Endothelial cell of umbilical vein (primary cell): Measurements from ENCODE around the gene ULBP1. TPM values are rescaled to one million over a fixed set of nuclear protein-coding genes. Genes with fewer than 3 reads are reported as not detected.
"Not testable (repeated sequence)": the region's sequence is repeated elsewhere in the genome, so short reads cannot be mapped to it uniquely, and the experiment has no call there.

ENCODE experiments used
- BruUV-seq: library from RNA; stranded (reverse); fragments of 400-500 nt; replicated peaks from 2 replicates; lab custom pipeline; 2021; lab: Mats Ljungman, UMichigan
- CTCF ChIA-PET: fragments of 300-600, 350-600 bp; sonication (Branson Sonifier 250); formaldehyde crosslinking; loops from one replicate; lab custom pipeline; 2021; ENCODE audit warnings: antibody characterized with exemption, inconsistent platforms; lab: Charles Lee
- POLR2A ChIA-PET: fragments of 300-600, 350-600 bp; sonication (Branson Sonifier 250); formaldehyde crosslinking; loops from one replicate; lab custom pipeline; 2021; ENCODE audit warnings: antibody characterized with exemption, inconsistent platforms; lab: Charles Lee
- DNase-seq: peaks from one replicate; pipeline ENCODE4 v3.0.0-alpha.2; 2011; ENCODE audit warnings: low read depth, low spot score
- FAIRE-seq: peaks from 2 replicates; lab custom pipeline; 2011; peaks lifted over from hg19 to GRCh38; lab: Jason Lieb, UNC
- H2AFZ ChIP-seq: 2 replicates; pipeline ENCODE4 v1.6.0; 2012; ENCODE audit warnings: low read depth, low read length, control low read depth, inconsistent platforms
- H3K27ac ChIP-seq: 2 replicates; pipeline ENCODE4 v1.5.1; 2011; ENCODE audit warnings: low read depth, mild to moderate bottlenecking, control low read depth, low read length, moderate library complexity; ENCODE audit not compliant: insufficient read depth
- H3K27me3 ChIP-seq, 2 experiments: 2 replicates each; pipeline versions ENCODE4 v1.6.0 to v1.6.1; 2011; ENCODE audit warnings: low read length in 2 of 2, mixed read lengths in 1 of 2; ENCODE audit not compliant: control insufficient read depth in 2 of 2, insufficient read depth in 2 of 2
- H3K36me3 ChIP-seq, 2 experiments: 2 replicates in 1 of 2; 3 replicates in 1 of 2; pipeline ENCODE4 v1.5.1; 2011; ENCODE audit warnings: low read length in 2 of 2, mild to moderate bottlenecking in 1 of 2, moderate library complexity in 1 of 2; ENCODE audit not compliant: control insufficient read depth in 2 of 2, insufficient read depth in 2 of 2; ENCODE audit errors: extremely low read depth in 1 of 2
- H3K4me1 ChIP-seq: 3 replicates; pipeline ENCODE4 v1.5.1; 2011; ENCODE audit warnings: mild to moderate bottlenecking, low read length; ENCODE audit not compliant: control insufficient read depth, insufficient read depth; ENCODE audit errors: extremely low read depth
- H3K4me2 ChIP-seq: 2 replicates; pipeline ENCODE4 v1.6.1; 2011; ENCODE audit warnings: low read length, control low read depth, mixed read lengths; ENCODE audit not compliant: insufficient read depth
- H3K4me3 ChIP-seq, 3 experiments: fragments of 200-600 bp in 1 of 3; sonication (generic), shearing (Covaris generic) in 1 of 3; replicated peaks in 1 of 3; 2 replicates each; pipeline ENCODE4 v1.5.1; 2011 to 2016; ENCODE audit warnings: control low read depth in 3 of 3, low read length in 3 of 3, mild to moderate bottlenecking in 2 of 3, inconsistent platforms in 1 of 3, low read depth in 1 of 3, moderate library complexity in 1 of 3; ENCODE audit not compliant: insufficient read depth in 1 of 3
- H3K79me2 ChIP-seq: 2 replicates; pipeline ENCODE4 v1.6.0; 2012; ENCODE audit warnings: low read length, inconsistent platforms; ENCODE audit not compliant: control insufficient read depth, insufficient read depth
- H3K9ac ChIP-seq: replicated peaks from 2 replicates; pipeline ENCODE3; 2011; ENCODE audit warnings: low read length, control low read depth; ENCODE audit not compliant: insufficient read depth; ENCODE audit errors: extremely low read depth
- H3K9me1 ChIP-seq: replicated peaks from 3 replicates; pipeline ENCODE4 v1.6.0; 2011; ENCODE audit warnings: mild to moderate bottlenecking, low read length; ENCODE audit not compliant: control insufficient read depth, insufficient read depth; ENCODE audit errors: extremely low read depth
- H3K9me3 ChIP-seq: replicated peaks from 2 replicates; pipeline ENCODE4 v1.5.1; 2012; ENCODE audit warnings: low read length, inconsistent platforms; ENCODE audit not compliant: control insufficient read depth, insufficient read depth
- H4K20me1 ChIP-seq: replicated peaks from 2 replicates; pipeline ENCODE3; 2011; ENCODE audit warnings: mild to moderate bottlenecking, low read length; ENCODE audit not compliant: control insufficient read depth, insufficient read depth; ENCODE audit errors: extremely low read depth
- dilution Hi-C: fragments of 300-500 bp; cut with MboI; formaldehyde crosslinking; loops from one replicate; pipeline ENCODE4 v1.15.0; 2019; ENCODE audit warnings: low sequenced_read_pairs; ENCODE audit not compliant: extremely low pct_ligation_motif_present
- intact Hi-C: fragments of 100-400 bp; cut with micrococcal nuclease; formaldehyde crosslinking; loops from one replicate; pipeline ENCODE4 v1.10.0; 2022
- polyA plus RNA-seq, 4 experiments: library from polyadenylated mRNA; depleted of rRNA in 3 of 4; stranded (reverse) in 3 of 4; unstranded in 1 of 4; fragments of >200 nt; gene quantifications; 2 replicates each; pipeline versions ENCODE4 v1.2.1 to v1.2.3, GENCODE V29; 2011 to 2012; ENCODE audit warnings: missing spikeins in 1 of 4
- total RNA-seq: library from RNA; stranded (reverse); gene quantifications from 2 replicates; pipeline ENCODE4 v1.2.3, GENCODE V29; 2021
- TF ChIP-seq, protein P1 (sequence below): IDR thresholded peaks from 2 replicates; pipeline ENCODE4 v1.6.1; 2011; ENCODE audit not compliant: insufficient read depth, insufficient read length

ULBP1 gene
- total and polyA plus RNA-seq, 2 donors (not counting 3 experiments of a cell fraction or from before 2014, with no cell fraction given): 0.33 to 1.4 TPM

DNA sequence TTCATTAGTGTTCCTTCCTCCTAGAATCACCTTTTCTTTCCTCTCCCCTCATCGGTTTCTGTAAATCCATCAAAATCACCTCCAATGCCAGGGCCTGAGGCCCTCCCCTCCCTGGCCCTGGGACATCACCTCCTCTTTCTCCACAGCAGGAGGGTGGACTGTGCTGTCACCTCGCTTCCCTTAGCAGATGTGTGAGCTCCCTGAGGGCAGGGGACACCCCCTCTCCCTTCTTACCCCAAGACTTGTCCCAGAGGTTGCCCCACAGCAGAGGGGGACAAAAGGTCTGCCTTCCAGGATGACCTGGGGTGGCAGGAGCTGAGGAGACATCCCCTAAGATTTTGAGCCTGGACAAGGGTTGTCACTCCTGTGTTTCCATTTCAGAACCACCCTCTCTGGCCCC, 5.9 kb downstream of the ULBP1 start:
- no peak overlapping the region for H3K4me2 ChIP-seq
- POLR2A ChIA-PET: no interaction called here
- CTCF ChIA-PET: interaction anchor here (1.0 kb wide), 1 partner anchor 119 kb away, joined by 3 read pairs; no protein-coding TSS in a partner anchor
- H4K20me1 ChIP-seq: no peaks in the 10 kb centered on the region
- TF ChIP-seq, protein P1, sequence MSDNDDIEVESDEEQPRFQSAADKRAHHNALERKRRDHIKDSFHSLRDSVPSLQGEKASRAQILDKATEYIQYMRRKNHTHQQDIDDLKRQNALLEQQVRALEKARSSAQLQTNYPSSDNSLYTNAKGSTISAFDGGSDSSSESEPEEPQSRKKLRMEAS: no peak
- no peak overlapping the region for H3K4me3 ChIP-seq
- no peaks in the 10 kb centered on the region for H3K79me2 ChIP-seq
- peaks cover 5% of the 10 kb centered on the region for H3K4me1 ChIP-seq
- no peak for DNase-seq
- H3K9me3 ChIP-seq: no peaks in the 10 kb centered on the region
- H3K9ac ChIP-seq: no peak overlapping the region
- dilution Hi-C loops (no loop called here), intact Hi-C loops (no loop called here)
- H2AFZ ChIP-seq: no peak overlapping the region
- H3K36me3 ChIP-seq: no peaks in the 10 kb centered on the region
- H3K9me1 ChIP-seq: no peaks in the 10 kb centered on the region
- peaks cover 10 to 29% of the 10 kb centered on the region in 2 experiments for H3K27me3 ChIP-seq
- no TSS peak for BruUV-seq
- FAIRE-seq: no peak
- H3K27ac ChIP-seq: no peak overlapping the region

DNA sequence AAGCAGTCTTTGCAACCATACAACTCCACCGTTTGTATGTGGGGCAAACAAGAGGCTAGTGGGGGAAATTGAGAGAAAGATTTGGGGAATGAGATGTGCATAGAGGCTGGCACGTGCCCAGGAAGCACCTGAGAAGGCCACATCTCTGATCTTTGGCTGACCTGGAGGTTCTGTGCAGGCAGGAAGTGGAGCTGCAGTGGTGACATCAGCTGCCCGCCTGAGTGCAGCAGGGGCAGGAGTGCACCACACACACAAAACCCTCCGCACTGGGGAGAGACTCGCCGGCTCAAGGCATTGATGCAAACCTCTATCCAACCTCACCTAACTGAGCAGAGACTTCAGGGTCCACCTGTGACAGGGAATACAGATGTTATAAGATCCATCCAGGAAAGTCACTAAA, 10.7 kb downstream of the ULBP1 start:
- BruUV-seq: not testable (repeated sequence)

More for the DNA sequence above, 10.7 kb downstream of the ULBP1 start:
- H3K4me3 ChIP-seq, H3K36me3 ChIP-seq, H4K20me1 ChIP-seq, DNase-seq, H2AFZ ChIP-seq, FAIRE-seq, dilution Hi-C loops, H3K27ac ChIP-seq, H3K9me3 ChIP-seq, intact Hi-C loops, H3K9me1 ChIP-seq, H3K9ac ChIP-seq, H3K79me2 ChIP-seq, CTCF ChIA-PET, H3K4me1 ChIP-seq, H3K4me2 ChIP-seq: not testable (repeated sequence)
- peaks cover 23 to 26% of the 10 kb centered on the region in 2 experiments for H3K27me3 ChIP-seq
- POLR2A ChIA-PET: interaction anchor here (0.6 kb wide), 1 partner anchor 12 kb away, joined by 5 read pairs; no protein-coding TSS in a partner anchor
